ENCODE measurements around the gene FAM234A.
"Not testable (repeated sequence)": the region's sequence is repeated elsewhere in the genome, so short reads cannot be mapped to it uniquely, and the experiment has no call there.

Gene FAM234A
- 14.0 to 44.8 (median 29.8) reads per million in 18 experiments for total RNA-seq

- DNase-seq = peak; percentile 95 to 98
Measured at GRCh38 chr16:234468-235305, at the start of gene FAM234A. Gene FAM234A (plus strand): TSS chr16:234821. CDS start chr16:254414, 19,593 bp downstream.

- no peak for DNase-seq
Measured at GRCh38 chr16:185213-185612, 49.4 kb upstream of the FAM234A start.

- DNase-seq = no peak
Measured at GRCh38 chr16:185691-186090, 48.9 kb upstream of the FAM234A start.

- DNase-seq = no peak
Measured at GRCh38 chr16:187330-187729, 47.3 kb upstream of the FAM234A start.

GRCh38 chr16:188674-189073 is 45.9 kb upstream of the FAM234A start:
- no peak for DNase-seq

- no peak for DNase-seq
Measured at GRCh38 chr16:189604-190186, 44.9 kb upstream of the FAM234A start.

- DNase-seq = no peak
Measured at GRCh38 chr16:191831-192230, 42.8 kb upstream of the FAM234A start.

- no peak for DNase-seq
Measured at GRCh38 chr16:192686-193085, 41.9 kb upstream of the FAM234A start.

- no peak for DNase-seq
Measured at GRCh38 chr16:193441-193840, 41.2 kb upstream of the FAM234A start.

GRCh38 chr16:194516-194915 is 40.1 kb upstream of the FAM234A start:
- DNase-seq = no peak

GRCh38 chr16:200388-200787 is 34.2 kb upstream of the FAM234A start:
- no peak for DNase-seq

GRCh38 chr16:203246-203645 is 31.4 kb upstream of the FAM234A start:
- no peak for DNase-seq

- DNase-seq = not testable (repeated sequence)
Measured at GRCh38 chr16:204046-204445, 30.6 kb upstream of the FAM234A start.

- not testable (repeated sequence) for DNase-seq
Measured at GRCh38 chr16:209359-209758, 25.3 kb upstream of the FAM234A start.

GRCh38 chr16:211631-212180 is 22.9 kb upstream of the FAM234A start:
- not testable (repeated sequence) for DNase-seq

- DNase-seq = no peak
Measured at GRCh38 chr16:212999-213398, 21.6 kb upstream of the FAM234A start.

GRCh38 chr16:220021-220420 is 14.6 kb upstream of the FAM234A start:
- no peak for DNase-seq

GRCh38 chr16:228151-228851 is 6.3 kb upstream of the FAM234A start:
- no peak for DNase-seq

- DNase-seq = peak; percentile 74 to 84
Measured at GRCh38 chr16:228852-229730, 5.5 kb upstream of the FAM234A start, which contains the start of gene LUC7L. Gene LUC7L (minus strand): TSS chr16:229449. CDS start chr16:229339, 110 bp downstream.

GRCh38 chr16:229731-230281 is 4.8 kb upstream of the FAM234A start:
- DNase-seq = no peak

GRCh38 chr16:230351-230750 is 4.3 kb upstream of the FAM234A start:
- not testable (repeated sequence) for DNase-seq

GRCh38 chr16:230949-231348 is 3.7 kb upstream of the FAM234A start:
- DNase-seq = no peak

All from inflammatory macrophage (primary cell).